ENCODE results near the gene SLC2A9.
"Not testable (repeated sequence)": the region's sequence is repeated elsewhere in the genome, so short reads cannot be mapped to it uniquely, and the experiment has no call there.

The SLC2A9 gene

GRCh38 chr4:9921326-9921725 lies 100.0 kb downstream of the SLC2A9 start:
- no peak for DNase-seq
- no peak for TF ChIP-seq POLR2A (IDR thresholded peaks at IDR 0.05; ENCODE audit: low read length)
- TF ChIP-seq GATA1 (IDR thresholded peaks at IDR 0.05; ENCODE audit: low read depth, low read length) = no peak

- no peak for TF ChIP-seq GATA1 (IDR thresholded peaks at IDR 0.05; ENCODE audit: low read depth, low read length)
- no peak for TF ChIP-seq POLR2A (IDR thresholded peaks at IDR 0.05; ENCODE audit: low read length)
Observed at GRCh38 chr4:9920029-9920428, 101.3 kb downstream of the SLC2A9 start.

GRCh38 chr4:9919047-9919446 lies 102.2 kb downstream of the SLC2A9 start:
- DNase-seq = no peak
- TF ChIP-seq GATA1 (IDR thresholded peaks at IDR 0.05; ENCODE audit: low read depth, low read length) (no peak), POLR2A (IDR thresholded peaks at IDR 0.05; ENCODE audit: low read length) (no peak)

More at GRCh38 chr4:9920029-9920428, 101.3 kb downstream of the SLC2A9 start:
- DNase-seq = no peak

GRCh38 chr4:9918484-9918883 lies 102.8 kb downstream of the SLC2A9 start:
- no peak for DNase-seq
- TF ChIP-seq POLR2A (IDR thresholded peaks at IDR 0.05; ENCODE audit: low read length) = no peak
- TF ChIP-seq GATA1 (IDR thresholded peaks at IDR 0.05; ENCODE audit: low read depth, low read length) = no peak

GRCh38 chr4:9916937-9917336 lies 104.4 kb downstream of the SLC2A9 start:
- DNase-seq = no peak
- no peak for TF ChIP-seq GATA1 (IDR thresholded peaks at IDR 0.05; ENCODE audit: low read depth, low read length)
- no peak for TF ChIP-seq POLR2A (IDR thresholded peaks at IDR 0.05; ENCODE audit: low read length)

- no peak for TF ChIP-seq POLR2A (IDR thresholded peaks at IDR 0.05; ENCODE audit: low read length)
- TF ChIP-seq GATA1 (IDR thresholded peaks at IDR 0.05; ENCODE audit: low read depth, low read length) = no peak
- no peak for DNase-seq
Observed at GRCh38 chr4:9916346-9916745, 105.0 kb downstream of the SLC2A9 start.

- no peak for DNase-seq
Observed at GRCh38 chr4:9913846-9914245, 107.5 kb downstream of the SLC2A9 start.

GRCh38 chr4:9906996-9907395 lies 114.3 kb downstream of the SLC2A9 start:
- TF ChIP-seq POLR2A (IDR thresholded peaks at IDR 0.05; ENCODE audit: low read length) (no peak), GATA1 (IDR thresholded peaks at IDR 0.05; ENCODE audit: low read depth, low read length) (no peak)
- DNase-seq = no peak

More at GRCh38 chr4:9913846-9914245, 107.5 kb downstream of the SLC2A9 start:
- TF ChIP-seq POLR2A (IDR thresholded peaks at IDR 0.05; ENCODE audit: low read length) = no peak
- no peak for TF ChIP-seq GATA1 (IDR thresholded peaks at IDR 0.05; ENCODE audit: low read depth, low read length)

- TF ChIP-seq POLR2A (IDR thresholded peaks at IDR 0.05; ENCODE audit: low read length) = no peak
- no peak for DNase-seq
Observed at GRCh38 chr4:9904976-9905587, 116.2 kb downstream of the SLC2A9 start.

GRCh38 chr4:9903317-9903716 lies 118.0 kb downstream of the SLC2A9 start:
- DNase-seq = no peak
- TF ChIP-seq GATA1 (IDR thresholded peaks at IDR 0.05; ENCODE audit: low read depth, low read length) (no peak), POLR2A (IDR thresholded peaks at IDR 0.05; ENCODE audit: low read length) (no peak)

GRCh38 chr4:9901257-9901656 lies 120.0 kb downstream of the SLC2A9 start:
- TF ChIP-seq GATA1 (IDR thresholded peaks at IDR 0.05; ENCODE audit: low read depth, low read length) = no peak
- no peak for TF ChIP-seq POLR2A (IDR thresholded peaks at IDR 0.05; ENCODE audit: low read length)
- no peak for DNase-seq

- DNase-seq = not testable (repeated sequence)
Observed at GRCh38 chr4:9900633-9901032, 120.7 kb downstream of the SLC2A9 start.

GRCh38 chr4:9899306-9900055 lies 121.8 kb downstream of the SLC2A9 start:
- DNase-seq = no peak
- no peak for TF ChIP-seq GATA1 (IDR thresholded peaks at IDR 0.05; ENCODE audit: low read depth, low read length)
- TF ChIP-seq POLR2A (IDR thresholded peaks at IDR 0.05; ENCODE audit: low read length) = no peak

- TF ChIP-seq POLR2A (IDR thresholded peaks at IDR 0.05; ENCODE audit: low read length) = no peak
- no peak for TF ChIP-seq GATA1 (IDR thresholded peaks at IDR 0.05; ENCODE audit: low read depth, low read length)
- peak; percentile 6 to 12 for DNase-seq
Observed at GRCh38 chr4:9898596-9899305, 122.5 kb downstream of the SLC2A9 start.

GRCh38 chr4:9895333-9895705 lies 126.0 kb downstream of the SLC2A9 start:
- TF ChIP-seq POLR2A (IDR thresholded peaks at IDR 0.05; ENCODE audit: low read length) = no peak
- no peak for TF ChIP-seq GATA1 (IDR thresholded peaks at IDR 0.05; ENCODE audit: low read depth, low read length)

More at GRCh38 chr4:9895333-9895705, 126.0 kb downstream of the SLC2A9 start:
- no peak for DNase-seq

Measured in erythroblast (primary cell).